Psoas muscle (tissue), 8 donors: Measurements from ENCODE around the gene STXBP6. TPM values are rescaled to one million over a fixed set of nuclear protein-coding genes. Genes with fewer than 3 reads are reported as not detected.

Experiments
- ATAC-seq, 4 donors: fragments of 200-7000 bp; cut with Tn5 transposase; one replicate each; pipeline ENCODE4 v1.9.1; 2020; ENCODE audit warnings: moderate library complexity in 3 of 4, mild to moderate bottlenecking in 2 of 4
- DNase-seq, 2 donors: peaks; one replicate each; pipeline ENCODE4 v3.0.0-alpha.2; 2020
- H3K27ac ChIP-seq: fragments of 200-600 bp; one replicate; pipeline ENCODE4 v1.8.0; 2022
- H3K27me3 ChIP-seq, 3 donors: fragments of 200-600 bp in 1 of 3; one replicate each; pipeline versions ENCODE4 v1.6.1 to v1.8.0; 2013 to 2022; ENCODE audit warnings: low read length in 2 of 3, mild to moderate bottlenecking in 2 of 3, moderate library complexity in 1 of 3; ENCODE audit not compliant: insufficient read depth in 3 of 3
- H3K36me3 ChIP-seq, 2 donors: fragments of 200-600 bp in 1 of 2; one replicate each; pipeline versions ENCODE4 v1.6.1 to v1.8.0; 2013 to 2022; ENCODE audit warnings: low read depth in 1 of 2, mild to moderate bottlenecking in 1 of 2, moderate library complexity in 1 of 2; ENCODE audit not compliant: insufficient read depth in 1 of 2
- H3K4me1 ChIP-seq: fragments of 200-600 bp; one replicate; pipeline ENCODE4 v1.8.0; 2022
- H3K4me3 ChIP-seq: fragments of 200-600 bp; one replicate; pipeline ENCODE4 v1.8.0; 2022; ENCODE audit warnings: mild to moderate bottlenecking
- H3K9me3 ChIP-seq: fragments of 200-600 bp; one replicate; pipeline ENCODE4 v1.8.0; 2022
- CTCF ChIP-seq: fragments of 200-600 bp; IDR thresholded peaks from one replicate; pipeline ENCODE4 v1.8.0; 2022; ENCODE audit warnings: antibody characterized with exemption
- WGBS, 3 donors: extraction: QIAGEN DNeasy Blood & Tissue Kit; methylation state at CpG; one replicate each; pipeline versions ENCODE4 v1.1.6 to v1.1.7; 2013; 5-methylcytosine and 5-hydroxymethylcytosine counted together
- intact Hi-C, 2 donors: fragments of 100-400 bp; cut with DNase I; formaldehyde crosslinking; loops; one replicate each; pipeline versions ENCODE4 v1.11.0 to v1.14.2; 2022
- polyA plus RNA-seq, 3 donors: library from polyadenylated mRNA; stranded (reverse); fragments of 200-250 nt; gene quantifications; one replicate each; pipeline ENCODE4 v1.2.3, GENCODE V29; 2013
- total RNA-seq, 4 donors: library from RNA; stranded (reverse); fragmentation: NEBNext Ultra II Directional in 2 of 4; extraction: Animal tissue kit (Norgen Biotek cat#: 25700) in 2 of 4; gene quantifications; one replicate each; pipeline versions ENCODE4 v1.2.1 to v1.2.4, GENCODE V29; 2021 to 2023
- donor health status: healthy with polysubstance abuse.
- donor health status: DM: no; HTN: no; CAD: no; lungs with moderate emphysema.
- donor health status: Bipolar disorder and iron deficiency.
- donor health status: healthy.
- donor health status: DM: yes; HTN: yes; CAD: no.
- donor health status: DM: no; HTN: no; CAD: no.
- donor health status: DM: no; HTN: no; CAD: no.
- donor health status: DM: yes; HTN: yes; CAD: no.

Gene STXBP6
- total and polyA plus RNA-seq, 7 donors = 1.1 to 3.5 (median 2.2) TPM

- Histone ChIP-seq H3K27me3 (no peaks in the 10 kb centered on the region), H3K4me3 (no peak overlapping the region), H3K4me1 (no peaks in the 10 kb centered on the region), H3K27ac (no peak overlapping the region), H3K36me3 (no peaks in the 10 kb centered on the region), H3K9me3 (no peaks in the 10 kb centered on the region)
- intact Hi-C loops = no loop called here
- WGBS, 3 donors = 64 to 73% (median 65%) methylated on average over 2 of the region's 2 CpGs
- ATAC-seq (no peak), DNase-seq (no peak)
- no peak for TF ChIP-seq CTCF
These were observed 288.8 kb downstream of the STXBP6 start for GRCh38 chr14:24761141-24761540.
